HUES48 (cell line): ENCODE results near the gene PHLDA2.

Source experiments
- H3K27ac ChIP-seq: one replicate; pipeline ENCODE4 v1.7.0; 2013; ENCODE audit warnings: low read depth, low read length, inconsistent platforms
- H3K27me3 ChIP-seq: 2 replicates; pipeline ENCODE4 v1.6.1; 2013; ENCODE audit warnings: mild to moderate bottlenecking, low read length; ENCODE audit not compliant: control insufficient read depth, insufficient read depth
- H3K36me3 ChIP-seq: 2 replicates; pipeline ENCODE4 v1.6.1; 2013; ENCODE audit warnings: low read length; ENCODE audit not compliant: control insufficient read depth, insufficient read depth
- H3K4me1 ChIP-seq: 2 replicates; pipeline ENCODE4 v1.6.1; 2013; ENCODE audit warnings: mild to moderate bottlenecking, low read length; ENCODE audit not compliant: control insufficient read depth, insufficient read depth
- H3K4me3 ChIP-seq: 2 replicates; pipeline ENCODE4 v1.5.1; 2013; ENCODE audit warnings: mild to moderate bottlenecking, low read depth, low read length
- H3K9ac ChIP-seq: 2 replicates; pipeline ENCODE4 v1.6.1; 2013; ENCODE audit warnings: mild to moderate bottlenecking, low read depth, low read length, moderate library complexity
- H3K9me3 ChIP-seq: 2 replicates; pipeline ENCODE4 v1.6.1; 2013; ENCODE audit warnings: low read length; ENCODE audit not compliant: control insufficient read depth, insufficient read depth

Gene PHLDA2

DNA sequence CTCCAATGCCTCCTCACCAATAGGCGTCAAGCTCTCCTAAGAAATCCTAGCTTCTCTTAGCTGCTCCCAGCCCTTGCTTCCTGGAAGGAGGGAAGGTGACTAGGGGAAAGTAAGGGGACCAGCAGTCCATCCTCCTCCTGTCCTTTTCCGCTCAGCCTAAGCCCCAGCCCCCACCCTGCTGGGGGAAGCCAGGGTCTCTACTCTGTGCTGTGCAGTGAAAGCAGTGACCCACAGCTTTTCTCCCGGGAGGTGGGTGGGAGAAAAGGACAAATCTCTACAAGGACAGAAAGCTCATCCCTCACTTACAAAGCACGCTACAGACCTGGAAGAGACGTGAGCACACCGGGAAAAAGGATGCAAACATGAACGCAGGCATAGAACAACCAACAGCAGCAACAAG is 30.9 kb upstream of the PHLDA2 start:
- peaks cover 28% of the 10 kb centered on the region for H3K4me1 ChIP-seq
- no peak overlapping the region for H3K27ac ChIP-seq
- H3K36me3 ChIP-seq = peaks cover 81% of the 10 kb centered on the region

DNA sequence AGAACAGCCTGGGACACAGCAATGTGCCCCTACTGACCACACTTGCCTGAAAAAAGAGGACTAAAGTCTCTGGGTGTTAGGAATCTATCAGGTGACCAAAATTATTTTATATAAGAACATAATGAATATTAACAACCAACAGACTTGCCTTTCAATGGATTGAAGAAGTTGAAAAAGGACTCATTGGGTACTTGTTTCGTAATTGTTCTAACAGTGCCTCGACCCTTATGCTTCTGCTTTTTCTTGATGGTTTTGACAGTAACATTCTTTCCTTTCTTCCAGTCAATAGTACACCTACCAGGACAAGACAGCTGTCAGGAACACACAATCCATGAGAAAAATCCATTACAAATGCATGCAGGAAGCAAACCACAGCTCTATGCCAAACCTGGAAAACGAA is 29.0 kb upstream of the PHLDA2 start:
- peaks cover 28% of the 10 kb centered on the region for H3K4me1 ChIP-seq
- no peaks in the 10 kb centered on the region for H3K9me3 ChIP-seq
- H3K9ac ChIP-seq = no peak overlapping the region
- no peaks in the 10 kb centered on the region for H3K27me3 ChIP-seq
- no peak overlapping the region for H3K4me3 ChIP-seq
- H3K36me3 ChIP-seq = peaks cover 81% of the 10 kb centered on the region
- no peak overlapping the region for H3K27ac ChIP-seq

More for the DNA sequence above, 30.9 kb upstream of the PHLDA2 start:
- no peaks in the 10 kb centered on the region for H3K27me3 ChIP-seq
- no peak overlapping the region for H3K9ac ChIP-seq
- no peaks in the 10 kb centered on the region for H3K9me3 ChIP-seq
- H3K4me3 ChIP-seq = no peak overlapping the region

DNA sequence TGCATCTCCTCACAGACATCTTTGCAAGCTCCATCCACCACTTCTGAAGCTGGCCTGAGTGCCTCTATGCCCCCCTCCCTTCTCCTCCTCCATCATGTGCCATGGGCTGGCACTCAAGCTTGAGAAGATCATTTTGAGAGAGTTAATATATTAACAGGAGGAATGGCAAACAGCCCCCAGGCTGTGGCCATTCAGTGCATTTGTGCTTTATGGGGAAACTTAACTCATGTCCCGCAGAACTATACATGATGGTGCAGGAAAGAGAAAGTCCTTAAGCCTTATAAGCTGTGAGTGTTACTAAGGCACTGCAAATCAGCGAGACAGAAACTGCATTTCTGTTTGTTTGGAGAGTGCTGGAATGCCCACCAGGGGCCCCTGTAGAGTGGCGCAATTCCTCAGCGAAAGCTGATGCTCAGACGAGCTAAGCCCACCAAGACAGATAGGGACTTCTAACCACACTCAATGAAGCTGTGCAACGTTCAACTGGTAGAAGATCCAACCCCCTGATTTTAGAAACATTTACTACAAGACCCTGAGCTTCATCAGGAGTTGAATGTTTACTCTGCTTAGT is 26.8 kb upstream of the PHLDA2 start:
- Histone ChIP-seq H3K27me3 (no peaks in the 10 kb centered on the region), H3K9ac (no peak overlapping the region), H3K27ac (no peak overlapping the region), H3K36me3 (peaks cover 96% of the 10 kb centered on the region), H3K4me1 (peaks cover 14% of the 10 kb centered on the region), H3K9me3 (no peaks in the 10 kb centered on the region), H3K4me3 (no peak overlapping the region)

DNA sequence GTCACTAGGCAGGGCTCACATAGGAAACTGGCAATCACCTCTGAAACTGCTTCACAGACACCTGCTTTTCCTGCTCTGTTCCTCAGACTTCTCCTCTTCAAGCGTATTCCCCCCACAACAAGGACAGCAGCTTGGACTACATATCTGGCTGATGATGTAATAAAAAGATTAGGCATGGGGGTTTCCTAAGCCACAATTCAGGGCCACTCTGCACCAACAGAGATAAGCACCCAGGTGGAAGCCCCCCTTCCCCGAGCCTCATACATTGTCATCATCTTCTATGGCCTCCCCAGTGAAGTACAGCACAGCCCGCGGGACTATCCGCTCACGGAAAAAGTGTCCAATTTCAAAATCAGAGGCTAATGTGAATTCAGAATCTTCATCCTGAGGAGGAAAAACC is 25.0 kb upstream of the PHLDA2 start:
- Histone ChIP-seq H3K27me3 (no peaks in the 10 kb centered on the region), H3K9ac (no peak overlapping the region), H3K4me1 (0 out of 2 replicates have a peak, but pooled peaks cover 7% of the 10 kb centered on the region), H3K27ac (no peak overlapping the region), H3K4me3 (no peak overlapping the region), H3K36me3 (peaks cover 100% of the 10 kb centered on the region), H3K9me3 (no peaks in the 10 kb centered on the region)

DNA sequence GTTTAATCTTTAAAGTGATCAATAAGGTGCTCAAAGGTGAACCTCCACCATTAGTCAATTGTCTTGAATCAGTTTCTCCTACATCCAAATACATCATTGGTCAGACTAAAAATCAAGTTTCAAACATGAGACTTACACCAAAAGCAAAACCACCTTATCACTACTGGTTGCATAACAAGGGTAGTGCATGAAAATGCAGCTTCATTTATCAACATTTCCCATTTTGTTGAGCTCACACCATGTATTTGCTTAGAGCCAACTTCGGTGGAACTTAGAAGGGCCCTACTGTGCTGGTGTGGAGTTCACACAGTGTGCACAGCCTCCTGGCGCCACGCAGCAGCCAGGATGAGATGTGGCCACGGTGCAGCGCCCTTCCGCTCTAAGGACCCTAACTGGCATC is 23.1 kb upstream of the PHLDA2 start:
- Histone ChIP-seq H3K36me3 (peaks cover 94% of the 10 kb centered on the region), H3K4me3 (no peak overlapping the region), H3K4me1 (peaks cover 16% of the 10 kb centered on the region; the same call in 1 of the 2 replicates), H3K9ac (no peak overlapping the region), H3K9me3 (no peaks in the 10 kb centered on the region), H3K27me3 (no peaks in the 10 kb centered on the region), H3K27ac (no peak overlapping the region)

DNA sequence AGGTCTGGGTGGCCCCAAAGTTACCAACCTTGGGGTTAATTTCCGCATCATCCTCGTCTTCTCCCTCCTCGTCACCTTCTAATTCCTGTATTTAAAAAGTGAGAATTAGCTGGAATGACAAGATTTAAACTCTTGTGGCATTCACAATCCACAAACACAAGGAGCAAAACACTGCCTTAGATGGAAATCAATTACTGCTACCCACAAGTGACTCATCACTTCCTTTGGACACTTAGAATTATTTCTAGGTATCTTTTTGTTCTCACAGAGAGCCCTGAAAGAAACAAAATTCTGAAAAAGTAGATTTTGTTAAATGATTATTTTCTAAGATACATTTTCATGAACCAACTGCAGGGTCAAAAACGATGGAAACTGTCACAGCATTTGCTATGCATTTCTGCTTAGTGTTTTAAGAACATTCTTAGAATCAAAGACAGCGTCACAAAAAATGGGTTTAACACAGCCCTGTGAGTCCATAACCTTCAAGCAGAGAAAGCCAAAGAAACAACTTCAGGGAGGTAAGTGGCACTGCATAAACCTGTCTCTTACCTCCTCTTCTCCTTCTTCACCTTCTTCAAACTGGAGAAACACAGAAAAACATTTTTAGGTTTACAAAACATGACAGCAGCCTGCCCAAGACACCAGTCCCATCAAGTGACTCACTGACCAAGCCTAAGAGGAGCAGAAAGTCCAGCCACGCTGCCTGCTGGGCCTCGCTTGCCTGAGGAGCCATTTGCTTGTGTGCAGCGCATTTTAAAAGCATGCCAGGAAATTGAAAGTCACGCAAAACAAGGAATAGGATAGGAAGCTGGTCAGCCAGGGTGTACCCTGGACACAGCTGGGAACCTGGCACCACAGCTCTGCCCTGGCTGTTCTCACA is 22.3 kb upstream of the PHLDA2 start:
- no peak overlapping the region for H3K4me3 ChIP-seq
- peaks cover 92% of the 10 kb centered on the region for H3K36me3 ChIP-seq
- no peaks in the 10 kb centered on the region for H3K9me3 ChIP-seq
- H3K27ac ChIP-seq = no peak overlapping the region
- no peaks in the 10 kb centered on the region for H3K27me3 ChIP-seq
- H3K4me1 ChIP-seq = peaks cover 21% of the 10 kb centered on the region
- H3K9ac ChIP-seq = no peak overlapping the region

DNA sequence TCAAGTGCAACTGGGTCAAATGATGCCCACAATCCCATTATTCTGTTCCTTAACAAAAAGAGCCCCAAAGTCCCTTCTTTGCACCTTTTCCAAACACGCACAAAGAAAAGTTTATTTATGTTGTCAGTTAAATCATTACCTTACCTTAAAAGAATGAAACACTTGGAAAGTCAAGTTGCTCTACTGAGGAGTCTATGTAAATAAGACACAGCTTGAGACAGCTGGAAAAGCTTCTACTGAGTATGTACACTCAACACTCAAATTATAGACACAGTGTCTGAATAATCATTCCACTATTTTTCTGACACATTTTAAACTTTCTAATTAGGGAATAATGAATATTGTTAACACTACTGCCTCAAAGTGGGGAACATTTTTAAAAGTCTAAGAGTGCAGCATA is 21.6 kb upstream of the PHLDA2 start:
- peaks cover 86% of the 10 kb centered on the region for H3K36me3 ChIP-seq
- no peaks in the 10 kb centered on the region for H3K9me3 ChIP-seq
- H3K27me3 ChIP-seq = no peaks in the 10 kb centered on the region
- H3K9ac ChIP-seq = no peak overlapping the region
- H3K27ac ChIP-seq = no peak overlapping the region
- no peak overlapping the region for H3K4me3 ChIP-seq
- H3K4me1 ChIP-seq = peaks cover 24% of the 10 kb centered on the region

DNA sequence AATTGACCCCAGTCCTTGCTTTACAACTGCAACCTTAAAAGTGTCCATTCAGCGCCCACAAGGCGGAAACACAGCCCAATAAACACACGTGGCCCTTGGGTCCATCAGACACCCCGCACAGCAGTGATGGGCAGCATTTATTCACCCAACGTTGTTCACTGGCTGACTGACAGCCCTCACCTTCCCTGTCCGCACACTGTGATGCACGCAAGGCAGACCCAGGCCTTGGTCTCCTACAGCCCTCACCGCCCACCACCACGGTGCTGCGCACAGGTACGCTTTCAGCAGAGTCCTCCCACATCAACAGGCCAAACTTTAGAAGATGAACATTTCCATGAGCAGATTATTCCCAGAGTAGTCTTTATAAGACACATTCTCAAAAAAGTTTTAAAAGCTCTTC is 20.7 kb upstream of the PHLDA2 start:
- Histone ChIP-seq H3K4me1 (peaks cover 32% of the 10 kb centered on the region), H3K27me3 (no peaks in the 10 kb centered on the region), H3K4me3 (no peak overlapping the region), H3K27ac (no peak overlapping the region), H3K9ac (no peak overlapping the region), H3K36me3 (peaks cover 80% of the 10 kb centered on the region), H3K9me3 (no peaks in the 10 kb centered on the region)

DNA sequence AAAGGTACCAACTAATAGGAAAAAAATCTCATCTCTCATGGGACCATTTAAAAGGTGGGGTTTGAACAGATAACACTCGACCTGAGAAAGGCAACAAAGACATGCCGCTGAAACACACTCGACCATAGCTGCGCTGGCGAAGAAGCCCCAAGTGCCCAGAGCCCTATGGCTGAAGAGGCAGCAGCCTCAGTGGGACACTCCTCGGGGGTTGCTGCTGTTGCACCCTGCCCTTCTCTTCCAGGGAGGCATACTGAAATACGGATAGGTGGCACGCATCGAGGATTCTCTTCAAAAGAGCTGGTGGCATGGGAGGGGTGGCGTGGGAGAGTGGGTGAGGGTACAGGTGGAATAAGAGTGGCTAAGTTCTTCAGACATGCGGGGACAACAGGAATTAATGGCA is 18.5 kb upstream of the PHLDA2 start:
- Histone ChIP-seq H3K4me3 (no peak overlapping the region), H3K4me1 (peaks cover 37% of the 10 kb centered on the region), H3K9me3 (no peaks in the 10 kb centered on the region), H3K27me3 (no peaks in the 10 kb centered on the region), H3K9ac (no peak overlapping the region), H3K36me3 (peaks cover 78% of the 10 kb centered on the region), H3K27ac (no peak overlapping the region)

DNA sequence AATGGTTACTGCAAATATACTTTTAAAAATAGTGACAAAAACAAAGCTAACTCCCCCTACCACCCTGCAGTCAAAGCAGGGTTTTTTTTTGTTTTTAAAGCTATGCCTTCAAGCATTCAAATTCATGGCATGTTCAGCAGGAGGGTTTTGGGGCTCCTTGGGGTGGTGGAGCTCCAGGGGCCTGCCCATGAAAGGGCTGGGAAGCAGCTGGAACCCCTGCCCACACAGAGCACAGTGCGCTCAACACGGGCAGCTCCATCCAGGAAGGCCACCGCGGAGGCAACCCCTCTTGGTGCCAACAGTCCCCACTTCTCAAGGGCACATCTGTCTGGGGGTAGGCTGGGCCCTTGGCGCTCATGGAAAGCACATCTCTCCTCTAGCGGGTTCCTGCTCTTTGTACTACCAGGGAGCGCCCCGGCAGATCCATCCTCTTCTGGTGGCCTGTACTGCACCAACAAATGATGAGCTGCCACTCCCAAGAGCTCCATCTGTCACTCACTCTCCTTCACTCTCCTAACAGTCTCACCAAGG is 16.6 kb upstream of the PHLDA2 start:
- peaks cover 59% of the 10 kb centered on the region for H3K36me3 ChIP-seq
- H3K27me3 ChIP-seq = no peaks in the 10 kb centered on the region
- peak overlapping the region; percentile 71 for H3K27ac ChIP-seq
- H3K4me3 ChIP-seq = no peak overlapping the region
- peaks cover 37% of the 10 kb centered on the region for H3K4me1 ChIP-seq
- H3K9ac ChIP-seq = no peak overlapping the region
- H3K9me3 ChIP-seq = no peaks in the 10 kb centered on the region
